Frontal cortex (tissue), 4 donors: ENCODE results near the gene SMARCD2. TPM values are rescaled to one million over a fixed set of nuclear protein-coding genes. Genes with fewer than 3 reads are reported as not detected.
A peak's percentile ranks its signal among the peaks of the same experiment; 100 is the strongest.
"Not testable (repeated sequence)": the region's sequence is repeated elsewhere in the genome, so short reads cannot be mapped to it uniquely, and the experiment has no call there.

Experiments
- DNase-seq, 2 donors: peaks; one replicate each; pipeline ENCODE4 v3.0.0; 2012; ENCODE audit warnings: low spot score in 2 of 2
- FAIRE-seq: peaks from 2 replicates; lab custom pipeline; 2012; peaks lifted over from hg19 to GRCh38; lab: Jason Lieb, UNC
- total RNA-seq: library from RNA; depleted of rRNA; stranded (reverse); fragments of >200 nt; gene quantifications from one replicate; pipeline ENCODE4 v1.2.3, GENCODE V29; 2014
- donor health status: control.
- donor health status: control.
- donor health status: control.

Gene SMARCD2
- total RNA-seq, result 9.4 TPM

- no peak for FAIRE-seq
Observed at GRCh38 chr17:63842540-63843386, at the start of gene SMARCD2. TSS of gene SMARCD2 (minus strand) at chr17:63842685. CDS start at chr17:63842674, 11 bp downstream.

GRCh38 chr17:63889026-63889848 is 46.8 kb upstream of the SMARCD2 start:
- not testable (repeated sequence) for FAIRE-seq, DNase-seq

More at GRCh38 chr17:63842540-63843386, at the start of gene SMARCD2:
- DNase-seq, result peak; percentile 93 to 96

- not testable (repeated sequence) for FAIRE-seq, DNase-seq
Observed at GRCh38 chr17:63885119-63885518, 42.6 kb upstream of the SMARCD2 start.

- not testable (repeated sequence) for DNase-seq, FAIRE-seq
Observed at GRCh38 chr17:63882626-63883126, 40.2 kb upstream of the SMARCD2 start.

- no peak for FAIRE-seq
- DNase-seq, result peak; percentile 30 to 69
Observed at GRCh38 chr17:63881935-63882601, 39.6 kb upstream of the SMARCD2 start, which contains the start of gene GH2. TSS of gene GH2 (minus strand) at chr17:63881944. CDS start at chr17:63881801, 143 bp downstream.

GRCh38 chr17:63881337-63881736 is 38.9 kb upstream of the SMARCD2 start:
- FAIRE-seq, result not testable (repeated sequence)

GRCh38 chr17:63880706-63881105 is 38.2 kb upstream of the SMARCD2 start:
- DNase-seq (no peak), FAIRE-seq (no peak)

More at GRCh38 chr17:63881337-63881736, 38.9 kb upstream of the SMARCD2 start:
- DNase-seq, result not testable (repeated sequence)

GRCh38 chr17:63878413-63878812 is 35.9 kb upstream of the SMARCD2 start:
- not testable (repeated sequence) for FAIRE-seq, DNase-seq

- not testable (repeated sequence) for DNase-seq, FAIRE-seq
Observed at GRCh38 chr17:63874693-63875092, 32.2 kb upstream of the SMARCD2 start.

- not testable (repeated sequence) for FAIRE-seq, DNase-seq
Observed at GRCh38 chr17:63874061-63874626, 31.7 kb upstream of the SMARCD2 start.

- FAIRE-seq, DNase-seq: not testable (repeated sequence)
Observed at GRCh38 chr17:63873577-63873976, 31.1 kb upstream of the SMARCD2 start, which contains the start of gene CSH2. TSS of gene CSH2 (minus strand) at chr17:63873677. CDS start at chr17:63873614, 63 bp downstream.

GRCh38 chr17:63871646-63872365 is 29.3 kb upstream of the SMARCD2 start:
- not testable (repeated sequence) for FAIRE-seq, DNase-seq

GRCh38 chr17:63870292-63870665 is 27.8 kb upstream of the SMARCD2 start:
- not testable (repeated sequence) for FAIRE-seq, DNase-seq

GRCh38 chr17:63869491-63870291 is 27.2 kb upstream of the SMARCD2 start:
- FAIRE-seq, DNase-seq: not testable (repeated sequence)

- DNase-seq, FAIRE-seq: not testable (repeated sequence)
Observed at GRCh38 chr17:63866625-63867024, 24.1 kb upstream of the SMARCD2 start.

GRCh38 chr17:63859257-63859656 is 16.8 kb upstream of the SMARCD2 start:
- FAIRE-seq (no peak), DNase-seq (no peak)

GRCh38 chr17:63856425-63856824 is 13.9 kb upstream of the SMARCD2 start:
- not testable (repeated sequence) for DNase-seq, FAIRE-seq
